DND-41 (cell line): ENCODE data around the gene CLDN7.

Experiments used
- ATAC-seq: fragments of 200-7000 bp; cut with Tn5 transposase; 3 replicates; pipeline ENCODE4 v1.9.1; 2021; ENCODE audit warnings: low read depth; ENCODE audit not compliant: insufficient read depth
- DNase-seq: peaks from one replicate; pipeline ENCODE4 v3.0.0-alpha.2; 2020
- H2AFZ ChIP-seq: 2 replicates; pipeline ENCODE4 v1.6.0; 2012; ENCODE audit warnings: low read depth, low read length
- H3K27ac ChIP-seq: 2 replicates; pipeline ENCODE4 v1.5.1; 2012; ENCODE audit warnings: low read length, inconsistent platforms
- H3K27me3 ChIP-seq: fragments of 200-600 bp; sonication (generic); 2 replicates; pipeline ENCODE4 v1.6.0; 2012; ENCODE audit warnings: low read length, mild to moderate bottlenecking, inconsistent platforms; ENCODE audit not compliant: insufficient read depth, poor library complexity
- H3K36me3 ChIP-seq: 2 replicates; pipeline ENCODE4 v1.5.1; 2012; ENCODE audit warnings: low read length, inconsistent platforms; ENCODE audit not compliant: insufficient read depth
- H3K4me1 ChIP-seq: 2 replicates; pipeline ENCODE4 v1.5.1; 2012; ENCODE audit warnings: mild to moderate bottlenecking, low read length; ENCODE audit not compliant: insufficient read depth
- H3K4me2 ChIP-seq: 2 replicates; pipeline ENCODE4 v1.6.0; 2012; ENCODE audit warnings: mild to moderate bottlenecking, moderate library complexity, low read length, inconsistent platforms; ENCODE audit not compliant: insufficient read depth
- H3K4me3 ChIP-seq, 2 experiments: fragments of 200-600 bp in 1 of 2; shearing (Covaris generic) in 1 of 2; 2 replicates each; pipeline ENCODE4 v1.5.1; 2012 to 2016; ENCODE audit warnings: inconsistent platforms in 2 of 2, low read length in 2 of 2, mild to moderate bottlenecking in 2 of 2, low read depth in 1 of 2, moderate library complexity in 1 of 2
- H3K79me2 ChIP-seq: 2 replicates; pipeline ENCODE4 v1.6.0; 2012; ENCODE audit warnings: low read length, inconsistent platforms; ENCODE audit not compliant: insufficient read depth
- H3K9ac ChIP-seq: 2 replicates; pipeline ENCODE4 v1.6.0; 2012; ENCODE audit warnings: low read depth, mild to moderate bottlenecking, inconsistent platforms, low read length, moderate library complexity
- H3K9me3 ChIP-seq: 2 replicates; pipeline ENCODE4 v1.5.1; 2012; ENCODE audit warnings: low read length, moderate library complexity, mild to moderate bottlenecking, inconsistent platforms; ENCODE audit not compliant: insufficient read depth, severe bottlenecking
- H4K20me1 ChIP-seq: 2 replicates; pipeline ENCODE4 v1.6.0; 2012; ENCODE audit warnings: low read length; ENCODE audit not compliant: insufficient read depth
- CTCF ChIP-seq: IDR thresholded peaks from 2 replicates; pipeline ENCODE4 v1.5.1; 2012; ENCODE audit warnings: borderline replicate concordance, low read length, moderate library complexity, mild to moderate bottlenecking; ENCODE audit not compliant: poor library complexity, severe bottlenecking; ENCODE audit errors: extremely low read depth
- EZH2 ChIP-seq: IDR thresholded peaks from 3 replicates; pipeline ENCODE4 v1.6.1; 2012; ENCODE audit warnings: borderline replicate concordance, low read depth, mild to moderate bottlenecking, moderate library complexity, low read length, inconsistent platforms; ENCODE audit not compliant: severe bottlenecking

Gene CLDN7

GRCh38 chr17:7259555-7259889, 2.8 kb downstream of the CLDN7 start:
- Histone ChIP-seq H3K9ac (no peak overlapping the region), H3K27me3 (no peaks in the 10 kb centered on the region), H3K4me1 (peaks cover 5% of the 10 kb centered on the region), H4K20me1 (no peaks in the 10 kb centered on the region), H2AFZ (no peak overlapping the region), H3K9me3 (no peaks in the 10 kb centered on the region), H3K79me2 (peaks cover 2% of the 10 kb centered on the region), H3K4me2 (no peak overlapping the region), H3K36me3 (peaks cover 43% of the 10 kb centered on the region), H3K27ac (no peak overlapping the region), H3K4me3 (no peak overlapping the region)
- ATAC-seq (no peak), DNase-seq (no peak)
- TF ChIP-seq CTCF = no peak
- TF ChIP-seq EZH2 = no peak

- H3K9me3 ChIP-seq = no peaks in the 10 kb centered on the region
- peaks cover 8% of the 10 kb centered on the region for H3K79me2 ChIP-seq
- H3K27ac ChIP-seq = no peak overlapping the region
- no peak overlapping the region for H3K4me3 ChIP-seq
- no peak for ATAC-seq
- no peak overlapping the region for H2AFZ ChIP-seq
- no peaks in the 10 kb centered on the region for H4K20me1 ChIP-seq
- H3K9ac ChIP-seq = no peak overlapping the region
- H3K36me3 ChIP-seq = peaks cover 49% of the 10 kb centered on the region
- peaks cover 10% of the 10 kb centered on the region for H3K4me1 ChIP-seq
- H3K27me3 ChIP-seq = no peaks in the 10 kb centered on the region
- no peak overlapping the region for H3K4me2 ChIP-seq
- DNase-seq = no peak
- TF ChIP-seq CTCF = no peak
- TF ChIP-seq EZH2 = no peak
Measured at GRCh38 chr17:7258731-7259554, 3.3 kb downstream of the CLDN7 start.

GRCh38 chr17:7256766-7257456, 5.4 kb downstream of the CLDN7 start:
- no peak overlapping the region for H3K27ac ChIP-seq
- no peak for DNase-seq
- H3K4me2 ChIP-seq = no peak overlapping the region
- H3K4me1 ChIP-seq = peaks cover 19% of the 10 kb centered on the region
- no peaks in the 10 kb centered on the region for H4K20me1 ChIP-seq
- H3K79me2 ChIP-seq = peaks cover 23% of the 10 kb centered on the region
- H3K4me3 ChIP-seq = no peak overlapping the region
- TF ChIP-seq EZH2 (no peak), CTCF (no peak)
- H3K9me3 ChIP-seq = no peaks in the 10 kb centered on the region
- H3K36me3 ChIP-seq = peaks cover 56% of the 10 kb centered on the region
- no peak overlapping the region for H3K9ac ChIP-seq
- no peak for ATAC-seq
- no peak overlapping the region for H2AFZ ChIP-seq
- H3K27me3 ChIP-seq = no peaks in the 10 kb centered on the region
